Skeletal muscle tissue (tissue), 4 donors: ENCODE data around the gene POLR2J. TPM values are rescaled to one million over a fixed set of nuclear protein-coding genes. Genes with fewer than 3 reads are reported as not detected.

Source experiments
- H3K27ac ChIP-seq: one replicate; pipeline ENCODE4 v1.7.0; 2013; ENCODE audit warnings: mild to moderate bottlenecking, low read depth, low read length, inconsistent platforms
- H3K27me3 ChIP-seq, 3 donors: one replicate each; pipeline ENCODE4 v1.7.0; 2013; ENCODE audit warnings: low read length in 3 of 3; ENCODE audit not compliant: control insufficient read depth in 3 of 3, insufficient read depth in 3 of 3
- H3K36me3 ChIP-seq, 3 donors: one replicate each; pipeline ENCODE4 v1.7.0; 2013; ENCODE audit warnings: low read length in 3 of 3; ENCODE audit not compliant: control insufficient read depth in 3 of 3, insufficient read depth in 3 of 3
- H3K4me1 ChIP-seq, 3 donors: one replicate each; pipeline ENCODE4 v1.7.0; 2013; ENCODE audit warnings: low read length in 3 of 3, mild to moderate bottlenecking in 3 of 3; ENCODE audit not compliant: control insufficient read depth in 3 of 3, insufficient read depth in 3 of 3
- H3K4me3 ChIP-seq, 3 donors: one replicate each; pipeline ENCODE4 v1.7.0; 2013; ENCODE audit warnings: low read length in 3 of 3
- H3K9ac ChIP-seq, 3 donors: one replicate each; pipeline ENCODE4 v1.7.0; 2013; ENCODE audit warnings: low read length in 3 of 3, mild to moderate bottlenecking in 3 of 3, moderate library complexity in 2 of 3, low read depth in 1 of 3
- H3K9me3 ChIP-seq, 3 donors: one replicate each; pipeline ENCODE4 v1.7.0; 2013; ENCODE audit warnings: low read length in 3 of 3; ENCODE audit not compliant: control insufficient read depth in 3 of 3
- total RNA-seq: library from RNA; depleted of rRNA; stranded (reverse); fragments of >200 nt; gene quantifications from one replicate; pipeline ENCODE4 v1.2.3, GENCODE V29; 2014
- donor health status: Osteomylitis.

POLR2J gene
- total RNA-seq, 1 donor from 2014 or later, result 19.8 TPM

DNA sequence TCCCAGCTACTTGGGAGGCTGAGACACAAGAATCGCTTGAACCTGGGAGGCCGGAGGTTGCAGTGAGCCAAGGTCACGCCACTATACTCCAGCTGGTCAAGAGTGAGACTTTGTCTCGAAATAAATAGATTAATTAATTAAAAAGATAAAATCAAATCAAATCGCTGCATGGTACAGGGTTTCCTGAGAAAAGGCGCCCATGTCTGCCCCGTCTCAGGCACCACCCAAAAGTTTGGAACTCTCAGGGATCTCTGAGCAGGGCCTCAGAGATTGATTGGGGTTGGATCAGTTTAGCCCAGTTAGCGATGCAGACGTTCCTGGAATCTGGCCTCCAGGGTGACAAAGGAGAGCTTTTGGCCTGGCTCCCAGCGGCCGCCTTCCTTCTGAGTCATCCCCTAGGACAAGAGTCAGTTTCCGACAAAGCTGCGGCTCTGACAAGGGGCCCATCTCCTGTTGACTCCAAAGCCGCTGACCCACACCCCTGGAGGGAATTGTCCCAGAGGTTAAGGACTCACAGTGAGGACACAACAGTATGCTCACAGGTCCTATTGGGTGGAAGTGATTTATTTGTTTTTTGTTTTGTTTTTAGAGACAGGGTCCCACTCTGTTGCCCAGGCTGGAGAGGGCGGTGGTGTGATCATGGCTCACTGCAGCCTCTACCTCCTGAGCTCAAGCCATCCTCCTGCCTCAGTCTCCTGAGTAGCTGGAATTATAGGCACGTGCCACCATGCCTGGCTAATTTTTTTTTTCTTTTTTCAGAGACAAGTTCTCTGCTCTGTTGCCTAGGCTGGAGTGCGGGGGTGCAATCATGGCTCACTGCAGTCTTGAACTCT, 38.5 kb downstream of the POLR2J start:
- Histone ChIP-seq H3K4me3 (peak overlapping the region in 1 of 3 donors; percentile 13), H3K9ac (peak overlapping the region; percentile 11 to 45 (median 43)), H3K27ac (no peak overlapping the region), H3K4me1 (peaks cover 8 to 11% (median 8%) of the 10 kb centered on the region in 3 donors), H3K36me3 (no peaks in the 10 kb centered on the region), H3K27me3 (no peaks in the 10 kb centered on the region), H3K9me3 (no peaks in the 10 kb centered on the region)

DNA sequence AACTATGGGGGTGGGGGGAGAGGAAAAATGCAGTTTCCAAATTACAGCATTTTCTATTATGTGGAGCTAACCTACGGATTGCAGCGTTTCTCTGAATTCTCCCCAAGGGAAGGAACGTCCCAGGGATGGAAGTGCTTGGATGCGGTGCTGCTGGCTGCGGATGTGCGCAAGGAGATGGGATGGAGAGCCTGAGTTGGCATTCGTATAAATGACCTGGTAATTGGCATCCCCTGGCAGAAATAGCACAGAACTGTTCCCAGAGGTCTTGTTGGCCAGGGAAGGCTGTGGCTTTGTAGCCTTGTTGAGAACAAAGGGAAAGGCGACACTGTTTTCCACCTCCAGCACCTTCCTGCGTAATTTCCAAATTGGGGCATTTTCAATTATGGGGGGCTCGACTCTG, 42.6 kb downstream of the POLR2J start:
- Histone ChIP-seq H3K4me3 (no peak overlapping the region), H3K9ac (no peak overlapping the region), H3K27ac (no peak overlapping the region), H3K9me3 (no peaks in the 10 kb centered on the region), H3K27me3 (no peaks in the 10 kb centered on the region), H3K4me1 (peaks cover 17 to 32% (median 29%) of the 10 kb centered on the region in 3 donors), H3K36me3 (no peaks in the 10 kb centered on the region)

DNA sequence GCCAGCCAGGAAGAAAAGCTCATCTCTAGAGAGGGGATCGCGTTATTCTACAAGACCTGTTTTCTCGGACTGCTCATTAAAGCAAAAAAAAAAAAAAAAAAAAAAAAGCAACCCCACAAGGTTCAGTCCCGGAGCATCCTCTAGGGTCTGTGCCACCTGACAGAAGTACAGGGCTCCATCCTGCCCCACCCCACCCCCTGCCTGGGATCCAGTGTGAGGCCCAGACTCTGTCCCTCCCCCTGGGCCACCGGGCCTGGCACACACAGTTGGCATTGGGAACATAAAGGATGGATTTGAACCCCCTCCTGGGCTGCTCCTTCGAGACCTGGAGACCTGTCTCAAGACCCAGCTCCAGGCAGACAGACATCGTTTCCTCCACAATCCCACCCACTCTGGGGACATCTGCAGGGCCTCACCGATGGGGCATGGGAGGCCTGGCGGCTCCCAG, 44.7 kb downstream of the POLR2J start:
- H3K27me3 ChIP-seq, result no peaks in the 10 kb centered on the region
- no peak overlapping the region for H3K27ac ChIP-seq
- H3K9ac ChIP-seq, result peak overlapping the region in 2 of 3 donors; percentile 40 to 66
- peak overlapping the region; percentile 66 to 69 (median 66) for H3K4me3 ChIP-seq
- no peaks in the 10 kb centered on the region for H3K9me3 ChIP-seq
- H3K4me1 ChIP-seq, result peaks cover 9 to 23% (median 18%) of the 10 kb centered on the region in 3 donors
- H3K36me3 ChIP-seq, result no peaks in the 10 kb centered on the region

DNA sequence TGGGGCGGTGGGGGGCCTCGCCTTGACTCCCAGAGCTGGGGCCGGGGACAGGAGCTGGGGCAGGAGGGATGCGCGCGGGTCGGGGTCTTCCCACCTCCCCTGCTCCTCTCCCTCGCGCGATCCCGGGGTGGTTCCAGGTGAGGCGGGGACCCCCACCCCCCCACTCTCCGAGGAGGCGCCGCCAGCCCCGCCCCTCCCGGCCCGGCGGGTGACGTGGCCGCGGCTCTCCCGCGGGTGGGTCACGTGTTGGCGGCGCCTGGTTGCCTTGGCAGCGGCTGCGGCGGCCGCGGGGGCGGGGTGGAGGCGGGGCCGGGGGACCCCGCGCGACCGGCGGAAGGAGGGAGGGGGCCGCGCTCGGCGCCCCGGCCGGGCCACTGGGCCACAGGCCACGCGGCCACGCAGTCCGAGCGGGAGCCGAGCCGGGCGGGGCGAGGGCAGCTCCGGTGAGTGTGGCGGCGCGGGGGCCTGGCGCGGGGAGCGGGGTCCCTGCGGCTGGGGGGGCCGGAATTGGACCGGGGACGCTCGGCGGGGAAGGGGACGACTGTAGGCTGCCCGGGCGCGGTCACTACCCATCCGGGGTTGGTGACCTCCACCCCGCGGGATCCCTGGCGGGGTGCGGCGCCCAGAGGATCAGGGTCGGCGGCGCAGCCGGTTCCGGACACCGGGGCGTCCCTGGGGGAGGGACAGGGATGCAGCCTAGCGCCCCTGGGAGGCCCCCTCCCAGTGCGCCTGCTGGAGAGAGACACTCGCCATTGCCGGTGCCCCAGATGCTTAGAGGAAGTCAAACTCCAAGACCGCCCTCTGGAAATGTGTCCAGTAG, 45.3 kb downstream of the POLR2J start, which contains the start of gene ORAI2:
TSS of gene ORAI2 (plus strand) at position 357 of the 820 bp plus-strand sequence. CDS start 5,382 bp downstream, outside the sequence.
- peak within 1 kb of the TSS in 2 of 3 donors; percentile 40 to 66 for H3K9ac ChIP-seq
- no peaks in the 10 kb centered on the region for H3K36me3 ChIP-seq
- peaks cover 9 to 23% (median 18%) of the 10 kb centered on the region in 3 donors for H3K4me1 ChIP-seq
- peak within 1 kb of the TSS; percentile 66 to 69 (median 66) for H3K4me3 ChIP-seq
- no peak within 1 kb of the TSS for H3K27ac ChIP-seq
- no peaks in the 10 kb centered on the region for H3K9me3 ChIP-seq
- H3K27me3 ChIP-seq, result no peaks in the 10 kb centered on the region

DNA sequence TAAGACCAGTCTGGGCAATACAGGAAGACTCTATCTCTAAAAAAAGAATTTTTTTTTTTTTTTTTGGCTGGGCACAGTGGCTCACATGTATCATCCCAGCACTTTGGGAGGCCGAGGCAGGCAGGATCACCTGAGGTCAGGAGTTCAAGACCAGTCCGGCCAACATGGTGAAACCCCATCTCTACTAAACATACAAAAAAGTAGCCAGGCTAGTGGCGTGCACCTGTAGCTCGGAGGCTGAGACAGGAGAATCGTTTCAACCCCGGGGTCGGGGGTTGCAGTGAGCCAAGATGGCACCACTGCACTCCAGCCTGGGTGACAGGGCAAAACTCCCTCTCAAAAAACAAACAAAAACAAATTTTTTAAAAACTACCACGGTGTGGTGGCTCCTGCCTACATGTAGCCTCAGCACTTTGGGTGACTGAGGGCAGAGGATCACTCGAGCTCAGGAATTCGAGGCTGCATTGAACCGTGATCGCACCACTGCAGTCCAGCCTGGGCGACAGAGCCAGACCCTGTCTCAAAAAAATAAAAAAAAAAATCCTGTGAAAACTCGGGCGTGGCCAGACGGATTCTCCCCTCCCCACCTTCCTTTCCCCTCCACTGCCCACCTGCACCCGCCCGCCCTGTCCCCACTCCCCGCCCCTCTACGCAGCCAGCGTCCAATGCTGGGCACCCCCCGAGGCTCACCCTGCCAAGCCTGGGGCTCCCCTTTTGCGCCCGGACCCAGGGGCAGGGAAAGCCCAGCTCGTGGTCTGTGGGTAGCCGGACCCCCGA, 46.1 kb downstream of the POLR2J start:
- Histone ChIP-seq H3K4me3 (peak overlapping the region; percentile 23 to 66 (median 58)), H3K9ac (peak overlapping the region in 2 of 3 donors; percentile 32 to 40), H3K27ac (no peak overlapping the region), H3K9me3 (no peaks in the 10 kb centered on the region), H3K36me3 (peaks cover 0 to 3% (median 0%) of the 10 kb centered on the region in 3 donors), H3K27me3 (no peaks in the 10 kb centered on the region), H3K4me1 (peaks cover 9 to 23% (median 18%) of the 10 kb centered on the region in 3 donors)

DNA sequence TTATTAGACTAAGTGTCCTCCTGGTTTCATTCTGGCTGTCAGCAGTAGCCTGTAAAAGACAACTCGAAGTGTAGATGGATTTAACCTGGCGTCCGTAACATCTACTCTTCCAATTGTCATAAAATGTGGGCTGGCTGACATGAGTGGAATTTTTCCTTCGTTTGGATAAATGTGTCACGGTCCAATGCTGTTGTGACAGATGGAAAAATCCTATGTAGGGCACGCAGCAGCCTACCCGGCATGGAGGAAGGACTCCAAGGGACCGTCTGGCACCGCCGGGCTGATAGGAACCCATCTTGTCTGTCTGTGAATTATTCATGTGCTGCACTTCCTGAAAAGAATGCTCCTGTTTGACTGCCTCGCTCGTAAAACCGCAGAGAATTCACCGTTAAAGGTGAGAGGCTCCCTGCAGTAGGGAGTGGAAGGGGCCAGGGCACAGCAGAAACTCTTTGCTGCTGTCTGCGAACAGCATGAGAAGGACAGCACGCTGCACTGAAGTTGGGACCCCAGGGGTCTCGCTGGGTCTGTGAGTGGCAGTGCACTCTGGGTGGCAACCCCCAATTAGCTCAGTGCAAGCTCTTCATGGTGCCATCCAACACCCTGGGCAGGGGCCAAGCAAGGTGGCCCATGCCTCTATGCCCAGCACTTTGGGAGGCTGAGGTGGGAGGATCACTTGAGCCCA, 47.0 kb downstream of the POLR2J start:
- Histone ChIP-seq H3K27me3 (no peaks in the 10 kb centered on the region), H3K4me1 (peaks cover 9 to 25% (median 18%) of the 10 kb centered on the region in 3 donors), H3K36me3 (peaks cover under 1 to 11% (median 1%) of the 10 kb centered on the region in 3 donors), H3K9ac (peak overlapping the region in 1 of 3 donors; percentile 33), H3K27ac (no peak overlapping the region), H3K9me3 (no peaks in the 10 kb centered on the region), H3K4me3 (no peak overlapping the region)

DNA sequence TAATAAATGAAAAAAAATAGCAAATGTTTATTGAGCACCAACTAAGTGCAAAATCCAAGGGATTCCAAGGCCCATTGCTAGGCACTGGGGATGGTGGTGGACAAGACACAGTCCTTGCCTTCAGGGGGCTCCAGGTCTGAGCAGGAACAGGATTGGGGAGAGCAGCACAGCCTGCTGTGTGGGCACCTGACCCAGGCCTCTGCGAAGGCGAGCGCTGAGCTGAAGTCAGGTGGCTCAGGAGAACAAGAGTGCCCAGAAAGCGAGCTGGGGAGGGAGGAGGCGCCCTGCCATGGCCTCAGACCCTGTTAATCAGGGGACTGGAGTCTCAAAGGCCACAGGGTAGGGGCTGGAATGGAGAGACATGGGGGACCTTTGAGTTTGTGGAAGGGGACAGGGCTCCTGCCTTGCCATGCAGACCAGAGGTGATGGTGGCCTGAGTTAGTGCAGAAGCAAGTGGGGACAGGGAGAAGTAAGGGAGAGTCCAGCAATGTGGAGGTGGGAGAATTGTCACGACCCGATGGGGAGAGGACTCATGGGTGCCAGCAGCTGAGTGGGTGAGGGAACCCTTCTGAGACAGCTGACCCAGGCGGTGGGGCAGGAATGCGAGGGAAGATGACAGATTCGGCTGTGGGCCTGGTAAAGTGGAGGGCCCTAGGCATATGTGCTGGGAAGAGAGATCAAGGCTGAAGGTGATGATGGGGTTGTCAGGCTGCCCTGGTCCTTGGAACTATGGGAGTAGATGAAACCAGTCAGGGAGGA, 49.4 kb downstream of the POLR2J start:
- peaks cover 10 to 31% (median 17%) of the 10 kb centered on the region in 3 donors for H3K4me1 ChIP-seq
- H3K9me3 ChIP-seq, result no peaks in the 10 kb centered on the region
- no peak overlapping the region for H3K27ac ChIP-seq
- no peak overlapping the region for H3K9ac ChIP-seq
- no peaks in the 10 kb centered on the region for H3K27me3 ChIP-seq
- H3K36me3 ChIP-seq, result peaks cover 23 to 28% (median 25%) of the 10 kb centered on the region in 3 donors
- no peak overlapping the region for H3K4me3 ChIP-seq

DNA sequence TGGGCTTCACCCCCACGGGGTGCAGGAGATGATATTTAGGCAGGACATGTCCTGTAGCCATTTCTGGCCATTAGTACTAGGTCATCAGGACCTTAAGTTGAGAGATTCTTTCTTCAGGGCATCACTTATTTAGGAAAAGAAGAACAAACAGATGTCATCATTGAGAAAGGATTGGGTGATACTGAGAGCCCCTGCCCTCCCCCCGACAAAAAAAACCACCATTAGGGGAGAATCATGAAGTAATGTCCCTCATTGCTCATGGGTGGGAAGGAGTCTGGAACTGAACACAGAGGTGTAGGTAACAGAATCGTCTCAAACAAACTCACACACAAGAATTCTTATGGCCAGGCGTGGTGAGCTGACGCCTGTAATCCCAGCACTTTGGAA, 51.7 kb downstream of the POLR2J start:
- H3K27ac ChIP-seq, result peak overlapping the region; percentile 36
- no peaks in the 10 kb centered on the region for H3K27me3 ChIP-seq
- peaks cover 3 to 20% (median 10%) of the 10 kb centered on the region in 3 donors for H3K4me1 ChIP-seq
- no peaks in the 10 kb centered on the region for H3K9me3 ChIP-seq
- no peak overlapping the region for H3K4me3 ChIP-seq
- H3K9ac ChIP-seq, result no peak overlapping the region
- H3K36me3 ChIP-seq, result peaks cover 25 to 28% (median 25%) of the 10 kb centered on the region in 3 donors
